HCT116 (cell line): ENCODE measurements around the gene ETHE1.

Source experiments
- CEBPB ChIP-seq: IDR thresholded peaks from 2 replicates; pipeline ENCODE4 v1.6.1; 2012; ENCODE audit warnings: low read depth
- CTCF ChIP-seq, 3 experiments: fragments of 200-600 bp in 1 of 3; sonication (generic) in 1 of 3; IDR thresholded peaks in 2 of 3; conservative IDR thresholded peaks in 1 of 3; 2 replicates each; pipeline ENCODE4 v1.5.1; 2012 to 2017; ENCODE audit warnings: low read depth in 2 of 3, low read length in 2 of 3, antibody characterized with exemption in 1 of 3, borderline replicate concordance in 1 of 3, control low read depth in 1 of 3, mild to moderate bottlenecking in 1 of 3, mixed read lengths in 1 of 3, mixed run types in 1 of 3, moderate library complexity in 1 of 3; ENCODE audit not compliant: insufficient read depth in 1 of 3
- POLR2A ChIP-seq: IDR thresholded peaks from 2 replicates; pipeline ENCODE4 v1.7.0; 2011; ENCODE audit warnings: borderline replicate concordance; ENCODE audit not compliant: insufficient read depth, insufficient read length; ENCODE audit errors: extremely low read depth
- POLR2AphosphoS5 ChIP-seq: IDR thresholded peaks from 2 replicates; pipeline ENCODE4 v1.6.1; 2011; ENCODE audit warnings: mild to moderate bottlenecking, low read depth, low read length, moderate library complexity
- TCF7L2 ChIP-seq: IDR thresholded peaks from 2 replicates; pipeline ENCODE4 v1.7.0; 2011; ENCODE audit warnings: borderline replicate concordance, inconsistent platforms; ENCODE audit not compliant: insufficient read depth, insufficient read length; ENCODE audit errors: extremely low read depth
- YY1 ChIP-seq: IDR thresholded peaks from 2 replicates; pipeline ENCODE4 v1.6.1; 2011; ENCODE audit warnings: low read length, low read depth, moderate library complexity, mild to moderate bottlenecking; ENCODE audit not compliant: insufficient replicate concordance; ENCODE audit errors: extremely low read depth
- TF ChIP-seq, protein P1 (sequence below): IDR thresholded peaks from 2 replicates; pipeline ENCODE4 v1.6.1; 2012
- TF ChIP-seq, protein P2 (sequence below): IDR thresholded peaks from 2 replicates; pipeline ENCODE4 v1.6.1; 2011; ENCODE audit warnings: mild to moderate bottlenecking, low read length, moderate library complexity; ENCODE audit not compliant: insufficient replicate concordance; ENCODE audit errors: extremely low read depth

DNA sequence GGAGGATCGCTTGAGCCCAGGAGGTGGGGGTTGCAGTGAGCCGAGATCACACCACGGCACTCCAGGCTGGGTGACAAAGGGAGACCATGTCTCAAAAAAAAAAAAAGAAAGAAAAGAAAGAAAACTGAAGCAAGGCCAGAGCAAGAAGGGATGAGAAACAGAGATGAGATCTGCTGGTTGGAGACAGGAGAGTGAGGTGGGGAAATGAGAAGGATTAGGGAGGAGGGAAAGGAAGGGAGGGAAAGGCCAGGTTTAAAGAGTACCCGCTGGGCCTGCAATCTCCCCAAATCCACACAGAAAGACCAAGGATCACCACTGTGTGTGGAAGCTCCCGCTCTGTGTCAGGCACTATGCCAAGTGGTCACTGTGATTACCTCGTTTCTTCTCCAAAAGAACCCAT, 45.3 kb downstream of the ETHE1 start:
- TF ChIP-seq POLR2A: no peak
- TF ChIP-seq, protein P1, sequence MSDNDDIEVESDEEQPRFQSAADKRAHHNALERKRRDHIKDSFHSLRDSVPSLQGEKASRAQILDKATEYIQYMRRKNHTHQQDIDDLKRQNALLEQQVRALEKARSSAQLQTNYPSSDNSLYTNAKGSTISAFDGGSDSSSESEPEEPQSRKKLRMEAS: no peak
- TF ChIP-seq CTCF (IDR thresholded peaks at IDR 0.05 in 2 of 3, conservative IDR thresholded peaks at IDR 0.05 in 1 of 3; ENCODE audit: borderline replicate concordance in 1 of 3, insufficient read depth in 1 of 3, low read depth in 2 of 3, low read length in 2 of 3): no peak
- TF ChIP-seq CEBPB: no peak
- TF ChIP-seq YY1: no peak
- TF ChIP-seq POLR2AphosphoS5: no peak
- TF ChIP-seq TCF7L2: no peak
- TF ChIP-seq, protein P2, sequence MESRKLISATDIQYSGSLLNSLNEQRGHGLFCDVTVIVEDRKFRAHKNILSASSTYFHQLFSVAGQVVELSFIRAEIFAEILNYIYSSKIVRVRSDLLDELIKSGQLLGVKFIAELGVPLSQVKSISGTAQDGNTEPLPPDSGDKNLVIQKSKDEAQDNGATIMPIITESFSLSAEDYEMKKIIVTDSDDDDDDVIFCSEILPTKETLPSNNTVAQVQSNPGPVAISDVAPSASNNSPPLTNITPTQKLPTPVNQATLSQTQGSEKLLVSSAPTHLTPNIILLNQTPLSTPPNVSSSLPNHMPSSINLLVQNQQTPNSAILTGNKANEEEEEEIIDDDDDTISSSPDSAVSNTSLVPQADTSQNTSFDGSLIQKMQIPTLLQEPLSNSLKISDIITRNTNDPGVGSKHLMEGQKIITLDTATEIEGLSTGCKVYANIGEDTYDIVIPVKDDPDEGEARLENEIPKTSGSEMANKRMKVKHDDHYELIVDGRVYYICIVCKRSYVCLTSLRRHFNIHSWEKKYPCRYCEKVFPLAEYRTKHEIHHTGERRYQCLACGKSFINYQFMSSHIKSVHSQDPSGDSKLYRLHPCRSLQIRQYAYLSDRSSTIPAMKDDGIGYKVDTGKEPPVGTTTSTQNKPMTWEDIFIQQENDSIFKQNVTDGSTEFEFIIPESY: no peak
